GM12872 (cell line): ENCODE data around the gene ANO6.

ENCODE experiments used
- CTCF ChIP-seq: IDR thresholded peaks from 3 replicates; pipeline ENCODE4 v1.5.1; 2011; ENCODE audit warnings: low read depth, mild to moderate bottlenecking, low read length, moderate library complexity; ENCODE audit not compliant: insufficient read depth

The ANO6 gene

GRCh38 chr12:45327823-45328383, 112.0 kb downstream of the ANO6 start:
- no peak for TF ChIP-seq CTCF

- TF ChIP-seq CTCF = no peak
Observed at GRCh38 chr12:45329238-45329637, 113.3 kb downstream of the ANO6 start.

- TF ChIP-seq CTCF = no peak
Observed at GRCh38 chr12:45329702-45330101, 113.8 kb downstream of the ANO6 start.

- TF ChIP-seq CTCF = no peak
Observed at GRCh38 chr12:45331552-45331951, 115.7 kb downstream of the ANO6 start.

- no peak for TF ChIP-seq CTCF
Observed at GRCh38 chr12:45334396-45334795, 118.5 kb downstream of the ANO6 start.

- TF ChIP-seq CTCF = no peak
Observed at GRCh38 chr12:45336331-45336730, 120.4 kb downstream of the ANO6 start.

GRCh38 chr12:45336762-45337596, 121.1 kb downstream of the ANO6 start:
- TF ChIP-seq CTCF = no peak
